ENCODE measurements around the gene TXNRD2.

TXNRD2 gene

GRCh38 chr22:19904935-19905334 is 36.7 kb downstream of the TXNRD2 start:
- DNase-seq (ENCODE audit: low read depth, low spot score) = no peak

DNA sequence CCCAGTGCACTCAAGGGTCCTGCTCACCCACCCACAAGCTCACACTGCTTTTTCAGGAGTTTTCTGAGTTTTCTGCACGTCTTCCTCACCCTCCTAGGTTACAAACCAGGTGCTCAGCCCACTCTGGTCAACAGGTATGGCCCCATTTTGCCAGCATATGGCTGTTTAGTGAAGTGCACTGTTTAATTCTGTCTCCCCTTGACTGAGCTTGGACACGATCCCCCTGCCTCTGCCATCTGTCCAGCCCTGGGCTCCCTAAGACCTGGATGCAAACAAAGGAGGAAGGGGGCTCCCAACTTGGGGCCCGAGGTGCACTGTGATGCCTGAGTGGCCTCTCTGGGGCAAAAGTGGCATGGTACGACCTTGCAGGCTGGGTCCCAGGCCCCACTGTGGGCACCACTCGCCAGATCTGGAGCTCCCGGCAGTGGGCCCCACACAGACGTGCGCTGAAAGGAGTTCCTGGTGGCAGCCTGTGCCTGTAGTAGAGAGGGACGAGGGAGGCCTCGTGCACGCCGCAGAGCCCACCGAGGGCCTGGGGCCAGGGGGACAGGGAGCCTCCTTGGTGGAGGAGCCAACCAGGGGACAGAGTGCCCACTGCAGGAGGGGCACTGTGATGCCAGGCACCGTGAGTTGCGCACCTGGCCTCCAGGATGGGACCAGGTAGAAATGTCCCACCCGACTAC is 37.3 kb downstream of the TXNRD2 start:
- DNase-seq (ENCODE audit: low read depth, low spot score) = no peak

- no peak for DNase-seq (ENCODE audit: low read depth, low spot score)
Observed at GRCh38 chr22:19903513-19903912, 38.1 kb downstream of the TXNRD2 start.

GRCh38 chr22:19903031-19903430 is 38.6 kb downstream of the TXNRD2 start:
- DNase-seq (ENCODE audit: low read depth, low spot score) = no peak

GRCh38 chr22:19902245-19902715 is 39.3 kb downstream of the TXNRD2 start:
- no peak for DNase-seq (ENCODE audit: low read depth, low spot score)

GRCh38 chr22:19901577-19902244 is 39.9 kb downstream of the TXNRD2 start:
- DNase-seq (ENCODE audit: low read depth, low spot score) = no peak

DNA sequence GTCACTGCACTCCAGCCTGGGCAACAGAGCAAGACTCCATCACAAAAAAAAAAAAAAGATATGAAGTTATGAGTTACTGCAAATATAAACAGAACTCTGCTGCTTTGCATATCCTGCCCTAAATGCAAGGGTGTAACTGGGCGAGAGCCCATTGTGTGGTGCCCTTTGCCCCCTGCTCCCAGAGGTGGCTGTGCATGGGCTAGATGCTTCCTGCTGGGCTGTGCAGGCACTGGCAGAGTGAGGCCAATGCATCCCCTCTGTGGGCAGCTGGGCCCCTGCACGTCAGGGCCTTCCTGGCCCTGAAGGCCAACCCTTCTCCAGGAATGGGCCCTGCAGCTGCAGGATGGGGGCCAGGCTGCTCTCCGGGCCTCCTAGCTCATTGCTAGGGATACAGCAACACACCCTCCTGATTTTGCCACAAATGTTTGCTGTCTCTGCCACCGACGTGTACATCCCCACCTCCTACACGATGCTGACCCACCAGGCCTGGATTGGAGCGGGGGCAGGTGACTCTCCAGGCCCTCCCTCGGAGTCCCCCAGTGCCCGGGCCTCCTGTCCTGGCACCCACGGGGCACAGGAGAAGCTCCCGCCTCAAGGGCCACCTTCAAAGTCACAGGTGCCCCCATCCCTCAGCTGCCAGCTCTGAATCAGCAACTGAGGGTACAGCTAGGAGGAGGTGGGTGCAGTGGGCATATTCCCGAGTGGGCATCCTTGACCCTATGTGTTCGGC is 40.7 kb downstream of the TXNRD2 start:
- no peak for DNase-seq (ENCODE audit: low read depth, low spot score)

- no peak for DNase-seq (ENCODE audit: low read depth, low spot score)
Observed at GRCh38 chr22:19898831-19899567, 42.6 kb downstream of the TXNRD2 start.

- no peak for DNase-seq (ENCODE audit: low read depth, low spot score)
Observed at GRCh38 chr22:19898145-19898544, 43.5 kb downstream of the TXNRD2 start.

GRCh38 chr22:19897726-19898125 is 43.9 kb downstream of the TXNRD2 start:
- DNase-seq (ENCODE audit: low read depth, low spot score) = no peak

DNA sequence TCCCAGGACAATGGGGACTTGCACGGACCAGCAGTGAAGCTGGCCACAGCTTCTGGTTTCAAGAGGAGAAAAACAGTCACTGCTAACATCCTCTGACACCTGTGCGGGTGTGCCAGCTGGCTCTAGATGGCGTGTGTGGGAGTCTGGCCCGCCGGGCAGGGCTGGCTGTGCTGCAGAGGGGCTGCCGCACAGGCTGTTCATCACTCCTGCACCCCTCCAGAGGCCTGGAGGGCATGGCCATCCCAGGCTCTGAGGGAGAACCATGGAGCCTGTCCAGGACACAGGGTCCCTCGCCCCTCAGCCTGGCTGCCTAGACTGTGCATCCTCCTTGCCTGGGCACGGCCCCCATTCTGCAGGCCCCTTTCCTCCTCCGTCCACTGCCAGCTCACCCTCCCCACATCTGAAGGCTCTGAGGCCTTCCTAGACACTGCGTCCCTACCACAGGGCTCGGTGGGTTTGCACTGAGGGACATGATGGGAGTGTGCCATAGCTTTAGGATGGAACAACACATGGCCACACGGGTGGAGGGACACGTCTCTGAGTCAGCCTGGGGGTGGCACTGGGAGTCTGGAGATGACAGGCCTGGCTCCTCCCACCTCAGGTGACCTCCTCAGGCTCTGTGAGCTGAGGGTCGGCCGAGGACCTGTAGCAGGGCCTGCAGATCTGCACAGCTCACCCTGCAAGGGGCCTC is 44.8 kb downstream of the TXNRD2 start:
- no peak for DNase-seq (ENCODE audit: low read depth, low spot score)

DNA sequence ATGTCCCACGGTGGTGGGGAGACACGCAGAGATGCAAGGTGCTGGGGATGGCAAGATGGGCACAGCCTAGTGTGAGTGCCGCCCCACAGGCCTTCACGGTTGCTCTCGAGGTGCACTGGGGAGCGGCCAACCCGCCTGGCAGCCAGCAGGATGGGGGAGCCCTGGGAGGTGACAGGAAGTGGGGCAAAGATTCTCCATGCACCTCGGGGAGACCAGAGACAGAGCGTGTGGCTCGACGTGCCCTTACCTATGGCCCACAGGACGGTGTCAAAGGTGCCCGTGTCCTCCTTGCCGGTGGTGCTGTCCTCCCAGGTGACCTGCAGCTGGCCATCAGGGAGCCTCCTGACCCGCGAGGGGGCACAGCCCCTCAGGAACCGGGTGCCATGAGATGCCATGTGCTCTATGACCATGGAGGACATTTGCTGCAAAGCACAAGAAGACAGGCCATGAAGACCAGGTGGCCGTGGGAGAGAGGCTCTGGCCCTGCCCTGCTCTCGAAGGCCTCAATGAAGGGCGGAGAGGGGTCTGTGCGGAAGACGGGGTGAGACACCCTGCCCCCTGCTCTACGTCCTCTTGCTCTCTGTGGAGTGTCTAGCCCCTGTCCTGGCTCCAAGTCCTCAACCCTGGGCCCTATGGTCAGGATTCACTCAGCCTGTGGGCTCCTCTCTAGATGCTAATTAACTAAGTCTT is 46.3 kb downstream of the TXNRD2 start:
- DNase-seq (ENCODE audit: low read depth, low spot score) = no peak

DNA sequence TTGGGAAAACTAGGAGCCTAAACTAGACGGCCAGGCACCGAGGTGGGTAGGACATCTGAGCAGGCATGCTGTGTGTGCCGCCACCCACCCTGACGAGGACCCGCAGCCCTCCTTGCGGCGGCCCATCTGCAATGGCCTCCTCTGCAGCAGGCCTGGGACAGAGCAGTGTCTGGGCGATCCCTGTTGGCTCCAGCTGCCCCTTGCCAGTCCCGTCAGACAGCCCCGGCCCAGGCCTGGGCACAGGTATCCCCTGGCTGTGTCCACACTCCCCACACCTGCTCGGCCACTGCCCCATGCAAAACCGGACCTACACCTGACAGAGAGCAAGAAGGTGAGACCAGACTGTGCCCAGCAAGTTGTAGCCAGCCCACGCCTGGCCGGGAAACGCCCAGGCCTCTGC is 48.3 kb downstream of the TXNRD2 start:
- no peak for DNase-seq (ENCODE audit: low read depth, low spot score)

DNA sequence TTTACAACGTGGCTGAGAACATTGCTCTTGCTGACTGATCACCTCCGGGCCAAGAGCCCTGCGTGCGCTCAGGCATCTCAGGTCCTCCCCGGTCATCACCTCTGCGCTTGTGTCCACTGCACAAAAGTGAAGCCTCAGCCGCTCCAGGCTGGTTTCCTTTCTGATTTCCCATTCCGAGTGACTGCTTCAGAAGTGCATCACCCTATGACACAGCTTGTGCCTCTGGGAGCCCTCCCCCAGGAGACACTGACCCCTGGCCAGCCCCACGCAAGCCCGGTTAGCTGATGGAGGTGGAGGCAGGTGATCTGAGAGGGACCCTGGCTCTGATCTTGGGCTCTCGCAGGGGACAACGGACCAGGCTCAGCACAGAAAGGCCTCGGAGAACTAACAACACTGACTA is 48.7 kb downstream of the TXNRD2 start:
- DNase-seq (ENCODE audit: low read depth, low spot score) = no peak

DNA sequence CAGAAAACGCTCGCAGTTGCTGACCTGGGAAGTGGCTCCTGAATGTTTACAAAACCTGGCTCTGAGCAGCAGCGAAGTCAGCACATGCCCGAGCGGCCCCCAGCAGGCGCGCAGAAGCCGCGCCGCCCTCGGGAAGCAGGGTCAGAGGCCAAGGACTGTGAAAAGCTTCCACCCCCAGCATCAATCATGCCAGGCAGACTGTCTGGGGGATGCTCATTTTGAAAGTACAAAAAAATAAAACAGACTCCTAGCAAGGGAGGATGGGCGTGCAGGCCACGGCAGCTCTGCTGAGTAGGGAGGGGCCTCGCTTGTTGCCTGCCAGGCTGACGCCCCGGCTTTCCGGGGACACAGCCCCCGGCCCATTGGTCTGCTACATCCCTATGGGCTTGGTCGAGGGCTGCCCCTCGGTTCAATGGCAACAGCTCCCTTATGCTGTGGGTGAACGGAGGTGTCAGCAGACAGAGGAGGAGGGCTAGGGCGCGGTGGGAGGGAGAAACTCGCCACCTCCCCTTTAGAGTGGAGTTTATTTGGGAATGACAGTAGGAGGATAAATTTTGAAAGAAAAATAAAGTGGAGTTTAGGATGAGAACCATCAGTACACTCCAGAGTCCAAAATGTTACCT is 49.2 kb downstream of the TXNRD2 start:
- DNase-seq (ENCODE audit: low read depth, low spot score) = peak; percentile 28

DNA sequence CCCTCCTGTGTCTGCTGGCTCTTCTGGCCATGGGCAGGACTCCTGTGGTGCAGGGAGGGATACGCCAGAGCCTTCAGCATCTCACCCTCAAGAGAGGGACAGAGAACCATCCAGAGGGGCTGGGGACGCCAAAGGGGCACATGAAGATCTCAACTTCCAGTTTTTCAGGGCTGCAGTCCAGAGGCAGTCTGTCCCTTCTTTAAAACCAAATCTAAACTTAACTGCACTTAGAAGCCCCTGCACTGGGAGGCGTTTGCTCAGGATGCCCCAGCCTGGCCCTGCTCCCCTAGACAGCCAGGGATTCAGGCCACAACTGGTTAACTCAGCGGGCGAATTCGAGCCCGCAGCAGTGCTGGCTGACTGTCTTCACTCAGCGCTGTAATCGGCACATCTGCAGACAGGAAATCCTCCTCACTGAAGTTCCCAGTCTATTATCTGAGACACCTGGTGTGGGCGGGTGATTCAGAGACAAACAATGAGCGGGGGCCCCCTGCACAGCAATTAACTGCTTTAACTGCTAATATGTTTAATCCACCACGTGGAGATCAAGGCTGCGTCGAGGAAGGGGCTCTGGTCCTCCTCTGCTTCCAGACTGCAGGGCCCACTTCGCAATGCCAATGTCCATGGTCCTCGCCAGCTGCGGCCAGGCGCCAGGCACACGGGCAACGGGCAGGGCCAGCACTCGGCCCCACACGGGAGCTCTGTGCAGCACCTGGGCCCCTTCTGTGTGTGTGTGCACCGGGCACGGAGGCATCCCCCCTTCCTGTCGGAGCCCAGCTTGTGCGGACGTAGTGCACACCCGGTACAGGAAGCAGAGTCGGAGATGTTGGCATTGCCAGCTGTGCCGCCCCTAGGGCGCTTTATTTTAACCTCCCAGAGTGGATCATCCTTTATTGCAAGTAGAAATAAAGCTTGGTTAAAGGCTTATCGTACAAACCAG is 50.0 kb downstream of the TXNRD2 start:
- DNase-seq (ENCODE audit: low read depth, low spot score) = peak; percentile 76

DNA sequence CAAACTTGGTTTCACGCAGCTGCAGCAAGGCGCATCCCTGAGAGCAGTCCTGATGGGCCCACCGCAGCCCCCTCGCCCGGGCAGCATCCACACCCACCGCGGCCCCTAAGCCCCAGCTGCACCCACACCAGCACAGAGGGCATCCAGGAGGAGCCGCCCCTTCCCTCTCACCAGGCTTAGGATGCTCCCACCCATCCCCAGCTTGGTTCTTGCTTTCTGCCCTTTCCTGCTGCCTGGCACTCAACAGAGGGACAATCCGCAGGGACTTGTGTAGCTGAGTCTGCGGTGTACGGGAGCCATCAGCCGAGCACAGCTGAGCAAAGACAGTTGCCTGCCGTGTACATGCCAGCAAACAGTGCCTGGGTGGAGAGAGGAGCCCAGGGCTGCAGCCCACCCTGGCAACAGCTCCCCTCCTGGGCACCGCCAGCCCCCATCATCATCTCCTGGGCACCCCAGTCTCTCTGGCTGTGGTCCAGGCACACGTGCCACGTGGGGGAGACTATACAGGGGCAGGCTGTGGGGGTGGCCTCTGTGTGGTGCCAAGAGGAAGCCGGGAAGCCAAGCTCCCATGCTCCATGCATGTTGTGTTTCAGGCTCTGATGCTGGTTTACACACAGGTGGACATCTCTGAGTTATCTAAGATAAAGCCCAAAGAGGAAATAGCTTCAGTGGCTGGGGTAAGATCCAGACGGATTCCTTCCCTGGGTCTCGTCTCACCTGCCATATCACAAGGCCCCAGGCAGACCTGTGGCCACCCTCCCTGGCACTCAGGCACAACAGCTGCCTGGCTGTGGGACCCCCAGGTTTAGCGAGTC is 50.9 kb downstream of the TXNRD2 start:
- DNase-seq (ENCODE audit: low read depth, low spot score) = no peak

DNA sequence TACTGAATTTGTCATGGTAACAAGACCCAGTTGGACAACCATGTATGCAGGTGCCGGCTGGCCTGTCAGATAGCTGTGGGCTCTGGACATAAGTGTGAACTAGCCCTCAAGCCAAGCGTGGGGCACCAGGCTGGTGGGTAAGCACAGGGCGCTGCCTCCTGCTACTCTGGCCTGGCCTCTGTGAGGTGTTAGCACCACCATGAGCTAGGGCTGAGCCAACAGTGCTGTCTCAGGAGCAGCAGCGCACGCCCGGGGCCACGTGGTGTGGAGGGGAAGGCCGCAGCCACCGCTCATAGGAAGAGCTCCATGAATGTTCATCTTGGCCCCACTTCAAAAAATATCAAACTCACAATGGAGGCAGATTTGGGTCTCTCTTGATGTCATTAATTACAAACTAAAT is 51.7 kb downstream of the TXNRD2 start:
- DNase-seq (ENCODE audit: low read depth, low spot score) = no peak

All from activated naive CD8-positive, alpha-beta T cell treated with anti-CD3 and anti-CD28 coated beads, Interleukin-2, amount 50 U/mL, for 16 hours (primary cell).